Measurements from ENCODE around the gene SH3PXD2B.
"Not testable (repeated sequence)": the region's sequence is repeated elsewhere in the genome, so short reads cannot be mapped to it uniquely, and the experiment has no call there.

SH3PXD2B gene

GRCh38 chr5:172370237-172370640 is 84.1 kb downstream of the SH3PXD2B start:
- H3K9me3 Mint-ChIP-seq, result peaks cover 11% of the 10 kb centered on the region
- peaks cover 4% of the 10 kb centered on the region for H3K4me1 Mint-ChIP-seq

GRCh38 chr5:172368699-172369098 is 85.6 kb downstream of the SH3PXD2B start:
- not testable (repeated sequence) for DNase-seq (ENCODE audit: low spot score in 2 of 2); H3K4me3 Mint-ChIP-seq; ATAC-seq (replicated peaks; ENCODE audit: extremely low read depth, poor library complexity, severe bottlenecking); H3K27ac Mint-ChIP-seq (ENCODE audit: low read depth); H3K36me3 Mint-ChIP-seq (ENCODE audit: insufficient read depth); H3K4me1 Mint-ChIP-seq
- Mint-ChIP-seq H3K27me3 (peaks cover 28% of the 10 kb centered on the region), H3K9me3 (peaks cover 11% of the 10 kb centered on the region)

More at GRCh38 chr5:172370237-172370640, 84.1 kb downstream of the SH3PXD2B start:
- no peak overlapping the region for H3K4me3 Mint-ChIP-seq
- no peak for DNase-seq (ENCODE audit: low spot score in 2 of 2)
- H3K27me3 Mint-ChIP-seq, result peaks cover 36% of the 10 kb centered on the region
- H3K36me3 Mint-ChIP-seq (ENCODE audit: insufficient read depth), result no peaks in the 10 kb centered on the region
- ATAC-seq (replicated peaks; ENCODE audit: extremely low read depth, poor library complexity, severe bottlenecking), result no peak
- H3K27ac Mint-ChIP-seq (ENCODE audit: low read depth), result no peak overlapping the region

GRCh38 chr5:172365948-172366608 is 88.2 kb downstream of the SH3PXD2B start:
- no peak overlapping the region for H3K4me3 Mint-ChIP-seq
- H3K36me3 Mint-ChIP-seq (ENCODE audit: insufficient read depth), result no peaks in the 10 kb centered on the region
- no peak for DNase-seq (ENCODE audit: low spot score in 2 of 2)
- peaks cover 2% of the 10 kb centered on the region for H3K27me3 Mint-ChIP-seq
- H3K9me3 Mint-ChIP-seq, result peaks cover 5% of the 10 kb centered on the region
- H3K4me1 Mint-ChIP-seq, result peaks cover 7% of the 10 kb centered on the region
- H3K27ac Mint-ChIP-seq (ENCODE audit: low read depth), result no peak overlapping the region
- no peak for ATAC-seq (replicated peaks; ENCODE audit: extremely low read depth, poor library complexity, severe bottlenecking)

GRCh38 chr5:172364773-172365172 is 89.6 kb downstream of the SH3PXD2B start:
- Mint-ChIP-seq H3K9me3 (no peaks in the 10 kb centered on the region), H3K4me3 (no peak overlapping the region), H3K36me3 (ENCODE audit: insufficient read depth) (no peaks in the 10 kb centered on the region), H3K27ac (ENCODE audit: low read depth) (no peak overlapping the region), H3K4me1 (peaks cover 7% of the 10 kb centered on the region), H3K27me3 (peaks cover 1% of the 10 kb centered on the region)
- no peak for ATAC-seq (replicated peaks; ENCODE audit: extremely low read depth, poor library complexity, severe bottlenecking)
- DNase-seq (ENCODE audit: low spot score in 2 of 2), result no peak

DNA sequence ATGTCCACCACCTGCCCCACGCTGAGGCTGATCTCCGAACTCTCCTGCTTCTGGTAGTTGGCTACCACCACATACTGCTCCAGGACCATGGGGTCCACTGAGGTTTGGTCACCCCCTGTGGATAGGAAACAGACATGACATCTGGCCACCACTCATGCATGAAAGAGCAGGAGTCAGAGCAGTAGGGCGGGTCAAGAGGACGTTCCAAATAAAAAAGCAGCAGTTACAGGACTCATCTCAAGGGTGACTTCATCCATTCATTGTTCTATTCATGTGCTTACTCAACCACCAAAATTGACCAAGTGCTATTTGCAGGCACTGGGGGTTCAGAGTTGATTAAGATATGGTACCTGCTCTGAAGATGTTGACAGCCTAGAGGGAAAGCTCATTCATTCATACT is 91.6 kb downstream of the SH3PXD2B start:
- Mint-ChIP-seq H3K4me1 (peaks cover 7% of the 10 kb centered on the region), H3K27me3 (peaks cover 14% of the 10 kb centered on the region), H3K9me3 (no peaks in the 10 kb centered on the region), H3K4me3 (no peak overlapping the region), H3K27ac (ENCODE audit: low read depth) (no peak overlapping the region), H3K36me3 (ENCODE audit: insufficient read depth) (no peaks in the 10 kb centered on the region)
- no peak for DNase-seq (ENCODE audit: low spot score in 2 of 2)
- ATAC-seq (replicated peaks; ENCODE audit: extremely low read depth, poor library complexity, severe bottlenecking), result no peak

GRCh38 chr5:172361566-172362238 is 92.6 kb downstream of the SH3PXD2B start:
- Mint-ChIP-seq H3K36me3 (ENCODE audit: insufficient read depth) (no peaks in the 10 kb centered on the region), H3K9me3 (no peaks in the 10 kb centered on the region), H3K4me1 (peaks cover 7% of the 10 kb centered on the region), H3K27ac (ENCODE audit: low read depth) (no peak overlapping the region), H3K4me3 (no peak overlapping the region), H3K27me3 (peaks cover 19% of the 10 kb centered on the region)
- DNase-seq (ENCODE audit: low spot score in 2 of 2), result no peak
- ATAC-seq (replicated peaks; ENCODE audit: extremely low read depth, poor library complexity, severe bottlenecking), result no peak

DNA sequence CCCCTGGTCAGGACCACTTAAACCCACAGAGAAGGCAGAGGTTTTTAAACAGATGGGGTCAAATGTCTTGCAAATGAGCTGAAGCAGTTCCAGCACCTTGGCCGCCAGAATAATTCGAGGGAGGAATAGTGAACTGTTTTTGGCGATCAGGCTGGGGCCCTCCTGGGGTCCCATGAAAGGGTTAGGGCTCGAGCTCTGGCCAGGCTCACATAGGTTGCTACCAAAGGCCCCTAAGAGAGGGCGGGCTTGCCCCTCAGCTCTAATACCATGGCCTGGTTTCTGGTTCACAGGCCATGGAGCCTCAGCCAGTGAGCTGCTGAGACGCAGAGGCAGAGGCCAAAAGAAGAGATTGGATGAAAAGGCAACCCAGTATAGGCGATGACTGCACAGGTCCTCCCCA is 96.0 kb downstream of the SH3PXD2B start:
- no peaks in the 10 kb centered on the region for H3K36me3 Mint-ChIP-seq (ENCODE audit: insufficient read depth)
- H3K4me1 Mint-ChIP-seq, result no peaks in the 10 kb centered on the region
- no peak overlapping the region for H3K4me3 Mint-ChIP-seq
- no peak overlapping the region for H3K27ac Mint-ChIP-seq (ENCODE audit: low read depth)
- H3K9me3 Mint-ChIP-seq, result no peaks in the 10 kb centered on the region
- ATAC-seq (replicated peaks; ENCODE audit: extremely low read depth, poor library complexity, severe bottlenecking) (no peak), DNase-seq (ENCODE audit: low spot score in 2 of 2) (no peak)
- H3K27me3 Mint-ChIP-seq, result peaks cover 40% of the 10 kb centered on the region

GRCh38 chr5:172356527-172356926 is 97.8 kb downstream of the SH3PXD2B start:
- no peak overlapping the region for H3K4me3 Mint-ChIP-seq
- no peaks in the 10 kb centered on the region for H3K9me3 Mint-ChIP-seq
- no peak for ATAC-seq (replicated peaks; ENCODE audit: extremely low read depth, poor library complexity, severe bottlenecking)
- no peak overlapping the region for H3K27ac Mint-ChIP-seq (ENCODE audit: low read depth)
- H3K4me1 Mint-ChIP-seq, result no peaks in the 10 kb centered on the region
- H3K27me3 Mint-ChIP-seq, result peaks cover 40% of the 10 kb centered on the region
- no peaks in the 10 kb centered on the region for H3K36me3 Mint-ChIP-seq (ENCODE audit: insufficient read depth)
- DNase-seq (ENCODE audit: low spot score in 2 of 2), result no peak

DNA sequence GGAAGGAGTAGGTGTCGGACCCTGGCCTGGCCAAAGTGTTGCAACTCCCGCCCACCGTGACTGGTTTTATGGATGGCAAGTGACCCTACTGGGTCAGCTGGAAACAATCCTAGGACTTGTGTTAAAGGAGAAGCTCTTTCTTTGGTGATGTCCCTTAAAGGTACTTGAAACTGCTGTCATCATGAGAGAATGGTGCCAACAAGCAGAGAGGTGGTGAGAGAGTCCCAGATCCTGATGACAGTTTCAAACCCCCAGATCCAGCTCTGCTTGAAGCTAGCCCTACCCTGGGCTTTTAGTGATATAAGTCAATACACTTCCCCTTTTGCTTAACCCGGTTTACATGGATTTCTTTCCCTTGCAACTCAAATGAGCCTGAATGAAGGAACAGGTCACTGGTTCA is 98.3 kb downstream of the SH3PXD2B start:
- H3K4me3 Mint-ChIP-seq, result no peak overlapping the region
- ATAC-seq (replicated peaks; ENCODE audit: extremely low read depth, poor library complexity, severe bottlenecking) (no peak), DNase-seq (ENCODE audit: low spot score in 2 of 2) (no peak)
- peaks cover 40% of the 10 kb centered on the region for H3K27me3 Mint-ChIP-seq
- H3K9me3 Mint-ChIP-seq, result no peaks in the 10 kb centered on the region
- no peak overlapping the region for H3K27ac Mint-ChIP-seq (ENCODE audit: low read depth)
- no peaks in the 10 kb centered on the region for H3K4me1 Mint-ChIP-seq
- H3K36me3 Mint-ChIP-seq (ENCODE audit: insufficient read depth), result no peaks in the 10 kb centered on the region

DNA sequence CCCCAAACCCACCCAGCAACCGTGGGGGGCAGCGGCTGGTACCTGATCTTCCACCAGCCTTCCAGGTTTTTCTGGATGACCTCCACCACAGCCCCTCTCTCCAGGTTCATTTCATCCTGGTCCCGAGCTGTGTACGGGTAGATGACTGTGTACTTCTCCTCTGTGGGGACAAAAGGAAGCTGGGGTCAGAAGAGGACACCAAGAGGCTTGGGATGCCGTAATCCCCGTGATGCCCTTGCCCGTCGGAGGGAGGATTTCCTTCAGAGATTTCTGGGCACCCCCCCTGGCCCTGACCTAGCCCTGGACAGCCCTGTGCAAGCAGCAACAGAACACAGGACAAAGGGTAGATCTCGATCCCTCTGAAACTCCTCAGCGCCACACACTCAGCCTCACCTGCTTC is 100.5 kb downstream of the SH3PXD2B start:
- ATAC-seq (replicated peaks; ENCODE audit: extremely low read depth, poor library complexity, severe bottlenecking) (no peak), DNase-seq (ENCODE audit: low spot score in 2 of 2) (no peak)
- no peaks in the 10 kb centered on the region for H3K4me1 Mint-ChIP-seq
- H3K27ac Mint-ChIP-seq (ENCODE audit: low read depth), result no peak overlapping the region
- H3K36me3 Mint-ChIP-seq (ENCODE audit: insufficient read depth), result no peaks in the 10 kb centered on the region
- H3K27me3 Mint-ChIP-seq, result peaks cover 33% of the 10 kb centered on the region
- no peaks in the 10 kb centered on the region for H3K9me3 Mint-ChIP-seq
- H3K4me3 Mint-ChIP-seq, result no peak overlapping the region

GRCh38 chr5:172353271-172353812 is 101.0 kb downstream of the SH3PXD2B start:
- ATAC-seq (replicated peaks; ENCODE audit: extremely low read depth, poor library complexity, severe bottlenecking) (no peak), DNase-seq (ENCODE audit: low spot score in 2 of 2) (no peak)
- no peaks in the 10 kb centered on the region for H3K9me3 Mint-ChIP-seq
- H3K4me1 Mint-ChIP-seq, result no peaks in the 10 kb centered on the region
- H3K36me3 Mint-ChIP-seq (ENCODE audit: insufficient read depth), result no peaks in the 10 kb centered on the region
- no peak overlapping the region for H3K4me3 Mint-ChIP-seq
- no peak overlapping the region for H3K27ac Mint-ChIP-seq (ENCODE audit: low read depth)
- H3K27me3 Mint-ChIP-seq, result peaks cover 33% of the 10 kb centered on the region

- H3K4me1 Mint-ChIP-seq; H3K9me3 Mint-ChIP-seq; H3K27ac Mint-ChIP-seq (ENCODE audit: low read depth); H3K4me3 Mint-ChIP-seq; H3K36me3 Mint-ChIP-seq (ENCODE audit: insufficient read depth); ATAC-seq (replicated peaks; ENCODE audit: extremely low read depth, poor library complexity, severe bottlenecking); DNase-seq (ENCODE audit: low spot score in 2 of 2): not testable (repeated sequence)
- H3K27me3 Mint-ChIP-seq, result peaks cover 25% of the 10 kb centered on the region
Observed at GRCh38 chr5:172352526-172352925, 101.8 kb downstream of the SH3PXD2B start.

GRCh38 chr5:172351240-172351778 is 103.0 kb downstream of the SH3PXD2B start:
- H3K36me3 Mint-ChIP-seq (ENCODE audit: insufficient read depth), result no peaks in the 10 kb centered on the region
- H3K4me1 Mint-ChIP-seq, result no peaks in the 10 kb centered on the region
- H3K27ac Mint-ChIP-seq (ENCODE audit: low read depth), result no peak overlapping the region
- peaks cover 31% of the 10 kb centered on the region for H3K27me3 Mint-ChIP-seq
- no peak overlapping the region for H3K4me3 Mint-ChIP-seq
- H3K9me3 Mint-ChIP-seq, result no peaks in the 10 kb centered on the region
- ATAC-seq (replicated peaks; ENCODE audit: extremely low read depth, poor library complexity, severe bottlenecking) (no peak), DNase-seq (ENCODE audit: low spot score in 2 of 2) (no peak)

Measured in central memory CD8-positive, alpha-beta T cell (primary cell).